ENCODE results near the gene BRSK1.

- no peak for TF ChIP-seq RAD21 (IDR thresholded peaks at IDR 0.05; ENCODE audit: low read depth)
- TF ChIP-seq CREB1 (IDR thresholded peaks at IDR 0.05; ENCODE audit: low read depth), result no peak
- no peak for TF ChIP-seq EP300 (IDR thresholded peaks at IDR 0.05; ENCODE audit: borderline replicate concordance)
- TF ChIP-seq REST (IDR thresholded peaks at IDR 0.05; ENCODE audit: low read depth), result no peak
- TF ChIP-seq ZBTB7A (IDR thresholded peaks at IDR 0.05; ENCODE audit: low read depth), result no peak
- no peak for TF ChIP-seq EGR1 (IDR thresholded peaks at IDR 0.05)
- no peak for TF ChIP-seq TCF12 (IDR thresholded peaks at IDR 0.05; ENCODE audit: low read depth)
- TF ChIP-seq CEBPB (IDR thresholded peaks at IDR 0.05), result no peak
Measured at GRCh38 chr19:55248704-55249103, 35.1 kb upstream of the BRSK1 start.
